Heart right ventricle (tissue), 16 donors: ENCODE measurements around the gene ACTR3. TPM values are rescaled to one million over a fixed set of nuclear protein-coding genes. Genes with fewer than 3 reads are reported as not detected.

ENCODE experiments used
- ATAC-seq, 8 donors: fragments of 200-7000 bp; cut with Tn5 transposase; one replicate each; pipeline ENCODE4 v1.9.1; 2020; ENCODE audit warnings: mild to moderate bottlenecking in 8 of 8, moderate library complexity in 8 of 8, moderate number of reproducible peaks in 1 of 8
- DNase-seq, 2 donors: peaks; one replicate each; pipeline ENCODE4 v3.0.0-alpha.2; 2020
- H3K27ac ChIP-seq, 10 donors: fragments of 200-600 bp; sonication (generic) in 2 of 10; one replicate each; pipeline versions ENCODE4 v1.5.0 to v1.8.0; 2020 to 2022; ENCODE audit warnings: mild to moderate bottlenecking in 3 of 10
- H3K27me3 ChIP-seq, 7 donors: fragments of 200-600 bp; one replicate each; pipeline ENCODE4 v1.8.0; 2021 to 2022; ENCODE audit warnings: mild to moderate bottlenecking in 2 of 7
- H3K36me3 ChIP-seq, 9 donors: fragments of 200-600 bp; sonication (generic) in 1 of 9; one replicate each; pipeline versions ENCODE4 v1.5.0 to v1.8.0; 2020 to 2022; ENCODE audit warnings: mild to moderate bottlenecking in 2 of 9
- H3K4me1 ChIP-seq, 9 donors: fragments of 200-600 bp; sonication (generic) in 1 of 9; one replicate each; pipeline versions ENCODE4 v1.5.0 to v1.8.0; 2020 to 2022; ENCODE audit warnings: mild to moderate bottlenecking in 4 of 9
- H3K4me3 ChIP-seq, 10 donors: fragments of 200-600 bp; sonication (generic) in 2 of 10; one replicate each; pipeline versions ENCODE4 v1.5.0 to v1.8.0; 2020 to 2022; ENCODE audit warnings: mild to moderate bottlenecking in 7 of 10, moderate library complexity in 2 of 10
- H3K9me3 ChIP-seq, 11 donors: fragments of 200-600 bp in 10 of 11; sonication (generic) in 2 of 11; one replicate each; pipeline versions ENCODE4 v1.5.0 to v1.8.0; 2013 to 2022; ENCODE audit warnings: mild to moderate bottlenecking in 2 of 11, control low read depth in 1 of 11, moderate library complexity in 1 of 11
- WGBS, 2 donors: extraction: QIAGEN DNeasy Blood & Tissue Kit; methylation state at CpG; one replicate each; pipeline ENCODE4 v1.1.7; 2013; ENCODE audit warnings: inconsistent platforms in 1 of 2; 5-methylcytosine and 5-hydroxymethylcytosine counted together
- intact Hi-C, 10 donors: fragments of 100-400 bp; cut with DNase I; formaldehyde crosslinking; loops; one replicate each; pipeline versions ENCODE4 v1.11.1 to v1.14.2; 2022
- polyA plus RNA-seq, 2 donors: library from polyadenylated mRNA; stranded (reverse); fragments of 200-250 nt; gene quantifications; one replicate each; pipeline ENCODE4 v1.2.3, GENCODE V29; 2013
- total RNA-seq, 10 donors: library from RNA; stranded (reverse); fragmentation: NEBNext Ultra II Directional in 3 of 10; extraction: Animal tissue kit (Norgen Biotek cat#: 25700) in 3 of 10; gene quantifications; one replicate each; pipeline versions ENCODE4 v1.2.1 to v1.2.4, GENCODE V29; 2021 to 2023
- TF ChIP-seq, protein P1 (sequence below), 9 donors: fragments of 200-600 bp; sonication (generic) in 2 of 9; IDR thresholded peaks; one replicate each; pipeline versions ENCODE4 v1.5.0 to v1.8.0; 2021 to 2022; ENCODE audit warnings: antibody characterized with exemption in 9 of 9, mild to moderate bottlenecking in 5 of 9, moderate library complexity in 1 of 9
- donor health status: Arrhythmogenic right ventricular cardiomyopathy.
- donor health status: ischemic (EF 13 %, LVEDD 7.1; RV severe dilation, severe dysfunction).
- donor health status: healthy with polysubstance abuse.
- donor health status: DM: no; HTN: yes; CAD: no.
- donor health status: DM: no; HTN: no; CAD: no.
- donor health status: ischemic (EF 25% LVEDD 6.9; RV normal size, moderate dysfunction).
- donor health status: ischemic (EF 25% LVEDD 5.7; RV mildly dilated, moderate dysfunction).
- donor health status: healthy.
- donor health status: DM: yes; HTN: yes; CAD: no.
- donor health status: Ischemic cardiomyopathy.
- donor health status: ischemic (EF 35%, LVEDD 5.7; RV mildly dilated, moderate dysfunction).
- donor health status: nonischemic (EF 11% LVEDD 7.7; RV severe dilation, severe dysfunction).
- donor health status: DM: yes; HTN: yes; CAD: no.
- donor health status: PGD.
- donor health status: ischemic (EF 29% LVEDD 5.4; RV normal size, mild dysfunction).
- donor health status: nonischemic (EF 23%, LVEDD 6.1; RV moderate dilation, normal function).

ACTR3 gene
- total and polyA plus RNA-seq, 12 donors = 12.7 to 167 (median 112) TPM

- Histone ChIP-seq H3K27ac (no peak overlapping the region), H3K9me3 (no peaks in the 10 kb centered on the region), H3K4me3 (no peak overlapping the region), H3K4me1 (peaks cover 0 to 5% (median 0%) of the 10 kb centered on the region in 9 donors), H3K36me3 (peaks cover 0 to 83% (median 8%) of the 10 kb centered on the region in 9 donors), H3K27me3 (no peaks in the 10 kb centered on the region)
- DNase-seq (no peak), ATAC-seq (no peak)
- TF ChIP-seq, protein P1, sequence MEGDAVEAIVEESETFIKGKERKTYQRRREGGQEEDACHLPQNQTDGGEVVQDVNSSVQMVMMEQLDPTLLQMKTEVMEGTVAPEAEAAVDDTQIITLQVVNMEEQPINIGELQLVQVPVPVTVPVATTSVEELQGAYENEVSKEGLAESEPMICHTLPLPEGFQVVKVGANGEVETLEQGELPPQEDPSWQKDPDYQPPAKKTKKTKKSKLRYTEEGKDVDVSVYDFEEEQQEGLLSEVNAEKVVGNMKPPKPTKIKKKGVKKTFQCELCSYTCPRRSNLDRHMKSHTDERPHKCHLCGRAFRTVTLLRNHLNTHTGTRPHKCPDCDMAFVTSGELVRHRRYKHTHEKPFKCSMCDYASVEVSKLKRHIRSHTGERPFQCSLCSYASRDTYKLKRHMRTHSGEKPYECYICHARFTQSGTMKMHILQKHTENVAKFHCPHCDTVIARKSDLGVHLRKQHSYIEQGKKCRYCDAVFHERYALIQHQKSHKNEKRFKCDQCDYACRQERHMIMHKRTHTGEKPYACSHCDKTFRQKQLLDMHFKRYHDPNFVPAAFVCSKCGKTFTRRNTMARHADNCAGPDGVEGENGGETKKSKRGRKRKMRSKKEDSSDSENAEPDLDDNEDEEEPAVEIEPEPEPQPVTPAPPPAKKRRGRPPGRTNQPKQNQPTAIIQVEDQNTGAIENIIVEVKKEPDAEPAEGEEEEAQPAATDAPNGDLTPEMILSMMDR (IDR thresholded peaks at IDR 0.05) = no peak
- WGBS, 2 donors = 96% methylated on average over 5 of the region's 5 CpGs
- intact Hi-C loops = no loop called here
Measured at GRCh38 chr2:113961000-113961399, 71.1 kb downstream of the ACTR3 start.

GRCh38 chr2:113962692-113963480 is 73.0 kb downstream of the ACTR3 start:
- Histone ChIP-seq H3K27me3 (no peaks in the 10 kb centered on the region), H3K27ac (no peak overlapping the region), H3K4me3 (no peak overlapping the region), H3K9me3 (no peaks in the 10 kb centered on the region), H3K4me1 (peaks cover 0 to 18% (median 7%) of the 10 kb centered on the region in 9 donors), H3K36me3 (peaks cover 0 to 64% (median 8%) of the 10 kb centered on the region in 9 donors)
- DNase-seq (no peak), ATAC-seq (peak in 1 of 8 donors; percentile 18)
- WGBS, 2 donors = 55 to 60% methylated on average over 4 of the region's 4 CpGs
- intact Hi-C loops = no loop called here
- TF ChIP-seq, protein P1 (IDR thresholded peaks at IDR 0.05) = no peak

DNA sequence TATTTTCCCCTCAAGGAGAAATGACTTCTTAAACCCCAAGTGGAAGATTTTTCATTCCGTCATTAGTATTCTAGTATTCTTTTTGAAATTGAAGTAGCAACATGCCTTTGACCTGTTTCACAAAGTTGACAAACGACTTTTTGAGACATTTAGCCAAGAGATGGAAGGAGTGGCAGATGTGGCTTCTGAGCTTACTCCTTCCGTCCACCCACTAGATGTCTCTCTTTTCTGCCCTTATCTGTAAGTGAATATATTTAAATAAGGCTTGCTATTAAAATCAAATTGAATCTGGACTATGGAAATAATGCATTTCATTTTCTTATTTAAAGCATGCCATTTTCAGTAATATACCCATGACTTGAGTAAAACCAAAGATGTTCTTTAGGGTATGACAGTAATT is 74.1 kb downstream of the ACTR3 start:
- no peaks in the 10 kb centered on the region for H3K9me3 ChIP-seq
- intact Hi-C loops = no loop called here
- 76 to 88% methylated on average over 3 of the region's 3 CpGs for WGBS, 2 donors
- TF ChIP-seq, protein P1 (IDR thresholded peaks at IDR 0.05) = no peak
- no peak overlapping the region for H3K27ac ChIP-seq
- ATAC-seq (no peak), DNase-seq (no peak)
- H3K4me1 ChIP-seq = peaks cover 0 to 18% (median 7%) of the 10 kb centered on the region in 9 donors
- H3K27me3 ChIP-seq = no peaks in the 10 kb centered on the region
- H3K36me3 ChIP-seq = peaks cover 0 to 53% (median 8%) of the 10 kb centered on the region in 9 donors
- H3K4me3 ChIP-seq = no peak overlapping the region

- H3K4me3 ChIP-seq = no peak overlapping the region
- no peak for ATAC-seq
- peaks cover 0 to 18% (median 7%) of the 10 kb centered on the region in 9 donors for H3K4me1 ChIP-seq
- DNase-seq = no peak
- no peaks in the 10 kb centered on the region for H3K27me3 ChIP-seq
- peaks cover 0 to 52% (median 7%) of the 10 kb centered on the region in 9 donors for H3K36me3 ChIP-seq
- no peak overlapping the region for H3K27ac ChIP-seq
- intact Hi-C loops = no loop called here
- TF ChIP-seq, protein P1 (IDR thresholded peaks at IDR 0.05) = no peak
- WGBS, 2 donors = 94% methylated on average over 5 of the region's 5 CpGs
- H3K9me3 ChIP-seq = no peaks in the 10 kb centered on the region
Measured at GRCh38 chr2:113964436-113964835, 74.5 kb downstream of the ACTR3 start.
